Right lobe of liver (tissue), 6 donors: ENCODE data around the gene SLC22A25. TPM values are rescaled to one million over a fixed set of nuclear protein-coding genes. Genes with fewer than 3 reads are reported as not detected.

Source experiments
- ATAC-seq, 4 donors: fragments of 200-7000 bp; cut with Tn5 transposase; one replicate each; pipeline ENCODE4 v1.9.1; 2020; ENCODE audit warnings: mild to moderate bottlenecking in 4 of 4, moderate library complexity in 4 of 4
- DNase-seq, 3 donors: peaks; one replicate each; pipeline ENCODE4 v3.0.0-alpha.2; 2020
- H3K27ac ChIP-seq, 3 donors: fragments of 200-600 bp; one replicate each; pipeline ENCODE4 v1.8.0; 2022
- H3K27me3 ChIP-seq, 2 donors: fragments of 200-600 bp; one replicate each; pipeline ENCODE4 v1.8.0; 2022
- H3K36me3 ChIP-seq, 4 donors: fragments of 200-600 bp; sonication (generic) in 1 of 4; one replicate each; pipeline versions ENCODE4 v1.5.1 to v1.8.0; 2017 to 2022; ENCODE audit warnings: control low read depth in 1 of 4
- H3K4me1 ChIP-seq, 4 donors: fragments of 200-600 bp; sonication (generic) in 1 of 4; one replicate each; pipeline versions ENCODE4 v1.5.1 to v1.8.0; 2017 to 2022; ENCODE audit warnings: control low read depth in 1 of 4
- H3K4me3 ChIP-seq, 3 donors: fragments of 200-600 bp; one replicate each; pipeline ENCODE4 v1.8.0; 2022
- H3K9me3 ChIP-seq, 4 donors: fragments of 200-600 bp; sonication (generic) in 1 of 4; one replicate each; pipeline versions ENCODE4 v1.5.1 to v1.8.0; 2017 to 2022; ENCODE audit warnings: control low read depth in 1 of 4
- POLR2A ChIP-seq: fragments of 450-650 bp; IDR thresholded peaks from one replicate; pipeline ENCODE4 v1.6.1; 2017; ENCODE audit warnings: antibody characterized with exemption, mild to moderate bottlenecking
- WGBS: methylation state at CpG from one replicate; pipeline ENCODE4 v1.1.6; 2018; ENCODE audit warnings: low coverage, low lambda C conversion rate; ENCODE audit not compliant: insufficient coverage; ENCODE audit errors: missing lambda C conversion rate; 5-methylcytosine and 5-hydroxymethylcytosine counted together
- intact Hi-C, 2 donors: fragments of 100-400 bp; cut with DNase I; formaldehyde crosslinking; loops; one replicate each; pipeline versions ENCODE4 v1.11.2 to v1.14.1; 2022
- total RNA-seq, 6 experiments: library from RNA; depleted of rRNA in 2 of 6; stranded (reverse); fragments of >200 nt in 2 of 6; fragmentation: NEBNext Ultra II Directional in 3 of 6; extraction: Animal tissue kit (Norgen Biotek cat#: 25700) in 3 of 6; gene quantifications; one replicate each; pipeline versions ENCODE4 v1.1.0 to v1.2.4, GENCODE V29; 2016 to 2023
- TF ChIP-seq, protein P1 (sequence below), 4 donors: fragments of 200-600 bp in 3 of 4; fragments of 450-650 bp in 1 of 4; IDR thresholded peaks; one replicate each; pipeline versions ENCODE4 v1.5.1 to v1.8.0; 2016 to 2022; ENCODE audit warnings: antibody characterized with exemption in 4 of 4, mild to moderate bottlenecking in 2 of 4
- donor health status: DM: no; HTN: yes; CAD: no.
- donor health status: DM: no; HTN: no; CAD: no.
- donor health status: DM: no; HTN: no; CAD: no.
- donor health status: DM: no; HTN: yes; CAD: no.
- donor health status: DM: no; HTN: yes; CAD: no.

SLC22A25 gene
- total RNA-seq, 6 experiments from 2014 or later, result 9.0 to 39.0 (median 14.7) TPM

GRCh38 chr11:63226488-63227114 is 16.8 kb downstream of the SLC22A25 start:
- Histone ChIP-seq H3K9me3 (no peaks in the 10 kb centered on the region), H3K4me1 (peaks cover 0 to 28% (median 4%) of the 10 kb centered on the region in 4 donors), H3K4me3 (no peak overlapping the region), H3K36me3 (peaks cover 0 to 17% (median 0%) of the 10 kb centered on the region in 4 donors), H3K27ac (peak overlapping the region in 1 of 3 donors; percentile 9), H3K27me3 (no peaks in the 10 kb centered on the region)
- ATAC-seq (peak; percentile 56 to 68 (median 60)), DNase-seq (no peak)
- 67% methylated on average over 1 of the region's 1 CpG for WGBS
- intact Hi-C loops, result no loop called here
- TF ChIP-seq, protein P1, sequence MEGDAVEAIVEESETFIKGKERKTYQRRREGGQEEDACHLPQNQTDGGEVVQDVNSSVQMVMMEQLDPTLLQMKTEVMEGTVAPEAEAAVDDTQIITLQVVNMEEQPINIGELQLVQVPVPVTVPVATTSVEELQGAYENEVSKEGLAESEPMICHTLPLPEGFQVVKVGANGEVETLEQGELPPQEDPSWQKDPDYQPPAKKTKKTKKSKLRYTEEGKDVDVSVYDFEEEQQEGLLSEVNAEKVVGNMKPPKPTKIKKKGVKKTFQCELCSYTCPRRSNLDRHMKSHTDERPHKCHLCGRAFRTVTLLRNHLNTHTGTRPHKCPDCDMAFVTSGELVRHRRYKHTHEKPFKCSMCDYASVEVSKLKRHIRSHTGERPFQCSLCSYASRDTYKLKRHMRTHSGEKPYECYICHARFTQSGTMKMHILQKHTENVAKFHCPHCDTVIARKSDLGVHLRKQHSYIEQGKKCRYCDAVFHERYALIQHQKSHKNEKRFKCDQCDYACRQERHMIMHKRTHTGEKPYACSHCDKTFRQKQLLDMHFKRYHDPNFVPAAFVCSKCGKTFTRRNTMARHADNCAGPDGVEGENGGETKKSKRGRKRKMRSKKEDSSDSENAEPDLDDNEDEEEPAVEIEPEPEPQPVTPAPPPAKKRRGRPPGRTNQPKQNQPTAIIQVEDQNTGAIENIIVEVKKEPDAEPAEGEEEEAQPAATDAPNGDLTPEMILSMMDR (IDR thresholded peaks at IDR 0.05), result no peak
- TF ChIP-seq POLR2A, result no peak

GRCh38 chr11:63214093-63214492 is 29.3 kb downstream of the SLC22A25 start:
- intact Hi-C loops, result no loop called here
- TF ChIP-seq POLR2A, result no peak
- TF ChIP-seq, protein P1 (IDR thresholded peaks at IDR 0.05), result no peak
- no peak for ATAC-seq
- Histone ChIP-seq H3K27me3 (no peaks in the 10 kb centered on the region), H3K4me1 (no peaks in the 10 kb centered on the region), H3K27ac (no peak overlapping the region), H3K9me3 (no peaks in the 10 kb centered on the region), H3K4me3 (no peak overlapping the region), H3K36me3 (peaks cover 0 to 74% (median 11%) of the 10 kb centered on the region in 4 donors)
- DNase-seq, result no peak
- 82% methylated on average over 4 of the region's 4 CpGs for WGBS

- Histone ChIP-seq H3K9me3 (no peaks in the 10 kb centered on the region), H3K36me3 (peaks cover 0 to 70% (median 13%) of the 10 kb centered on the region in 4 donors), H3K27me3 (no peaks in the 10 kb centered on the region), H3K4me3 (no peak overlapping the region), H3K27ac (no peak overlapping the region), H3K4me1 (no peaks in the 10 kb centered on the region)
- intact Hi-C loops, result no loop called here
- DNase-seq (no peak), ATAC-seq (peak in 1 of 4 donors; percentile 45)
- TF ChIP-seq POLR2A, result no peak
- TF ChIP-seq, protein P1 (IDR thresholded peaks at IDR 0.05), result peak; percentile 31 to 48 (median 46)
- WGBS, result 27% methylated on average over 2 of the region's 2 CpGs
These were observed 30.7 kb downstream of the SLC22A25 start for GRCh38 chr11:63212742-63213141.

DNA sequence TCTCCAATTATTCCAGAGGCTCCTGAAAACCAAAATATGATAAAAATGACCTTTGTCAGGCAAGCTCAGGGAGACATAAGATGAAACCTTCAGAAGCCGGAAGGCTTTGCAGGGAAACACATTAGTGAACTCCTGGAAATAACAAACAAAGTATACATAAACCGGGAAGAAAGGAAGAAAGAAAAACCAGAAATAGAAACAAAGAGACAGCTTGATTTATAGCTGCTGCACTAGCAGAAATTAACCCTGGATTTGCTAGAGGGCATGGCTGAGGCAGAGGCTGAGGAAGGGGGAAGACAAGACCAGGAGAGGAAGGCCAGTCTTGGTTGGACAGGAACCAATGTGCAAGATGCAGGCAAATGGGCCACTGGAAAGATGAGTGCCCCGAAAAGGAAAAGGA is 33.3 kb downstream of the SLC22A25 start:
- Histone ChIP-seq H3K36me3 (peaks cover 0 to 44% (median 8%) of the 10 kb centered on the region in 4 donors), H3K4me1 (peaks cover 0 to 3% (median 0%) of the 10 kb centered on the region in 4 donors), H3K4me3 (no peak overlapping the region), H3K9me3 (no peaks in the 10 kb centered on the region), H3K27ac (no peak overlapping the region), H3K27me3 (no peaks in the 10 kb centered on the region)
- TF ChIP-seq, protein P1 (IDR thresholded peaks at IDR 0.05), result no peak
- TF ChIP-seq POLR2A, result no peak
- DNase-seq (no peak), ATAC-seq (no peak)
- intact Hi-C loops, result no loop called here
- 32% methylated on average over 2 of the region's 3 CpGs for WGBS

Other genes starting within 250 kb of the SLC22A25 start
- not detected for gene SLC22A8, start 227.8 kb downstream of the SLC22A25 start, total RNA-seq
- gene SLC22A24, start 99.4 kb downstream of the SLC22A25 start, total RNA-seq, result under 1 TPM in 4 of 6 experiments, not detected in 2; 0.11 to 0.25 (median 0.16) TPM
- gene SLC22A9, start 126.2 kb upstream of the SLC22A25 start, total RNA-seq, result 10 to 100 TPM; 12.5 to 19.4 (median 15.3) TPM
- gene PLAAT5, start 247.6 kb upstream of the SLC22A25 start, total RNA-seq, result not detected